HG02642 (cell line): ENCODE data around the gene OR11H12.
"Not testable (repeated sequence)": the region's sequence is repeated elsewhere in the genome, so short reads cannot be mapped to it uniquely, and the experiment has no call there.

Experiments
- ATAC-seq: cut with Tn5 transposase; IDR thresholded peaks from one replicate; pipeline ENCODE4 v1.9.1; 2021; ENCODE audit warnings: mild to moderate bottlenecking; ENCODE audit not compliant: unreplicated experiment, poor library complexity

Gene OR11H12

GRCh38 chr14:18600817-18601216, at the start of gene OR11H12:
TSS of gene OR11H12 (plus strand) at chr14:18601117. CDS start at chr14:18601117, 0 bp downstream.
- ATAC-seq, result not testable (repeated sequence)

GRCh38 chr14:18582908-18583307, 18.0 kb upstream of the OR11H12 start:
- not testable (repeated sequence) for ATAC-seq

DNA sequence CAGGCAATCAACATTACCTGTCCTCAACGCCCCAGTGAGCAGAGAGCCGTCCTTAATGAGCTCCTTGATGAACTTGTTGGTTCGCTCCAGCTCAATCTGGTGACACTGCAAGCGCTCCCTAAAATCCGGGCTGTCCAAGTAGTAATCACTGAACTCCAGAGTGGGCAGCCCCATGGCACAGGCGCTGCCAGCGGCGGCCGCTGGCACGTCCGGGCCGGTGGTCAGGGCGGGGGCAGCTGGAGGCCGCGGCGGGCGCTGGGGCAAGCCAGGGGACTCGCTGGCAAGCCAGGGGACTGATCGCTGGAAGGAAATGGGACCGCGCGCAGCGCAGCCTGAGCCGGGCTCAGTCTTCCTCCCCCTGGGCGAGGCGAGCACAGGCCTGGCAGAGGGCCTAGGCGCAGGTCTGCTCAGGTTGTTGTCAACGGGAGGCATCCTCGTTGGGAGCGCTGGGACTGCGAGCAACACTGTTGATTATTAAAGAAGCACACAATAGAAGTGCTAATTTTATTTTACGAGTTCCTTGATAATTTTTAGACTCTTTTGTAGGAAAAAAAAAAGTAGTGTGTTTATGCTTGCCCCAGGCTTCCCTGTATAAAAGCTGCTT, 25.8 kb downstream of the OR11H12 start:
- ATAC-seq, result not testable (repeated sequence)

- not testable (repeated sequence) for ATAC-seq
Observed at GRCh38 chr14:18636066-18636465, 35.1 kb downstream of the OR11H12 start.

- ATAC-seq, result not testable (repeated sequence)
Observed at GRCh38 chr14:18638032-18638431, 37.1 kb downstream of the OR11H12 start.

DNA sequence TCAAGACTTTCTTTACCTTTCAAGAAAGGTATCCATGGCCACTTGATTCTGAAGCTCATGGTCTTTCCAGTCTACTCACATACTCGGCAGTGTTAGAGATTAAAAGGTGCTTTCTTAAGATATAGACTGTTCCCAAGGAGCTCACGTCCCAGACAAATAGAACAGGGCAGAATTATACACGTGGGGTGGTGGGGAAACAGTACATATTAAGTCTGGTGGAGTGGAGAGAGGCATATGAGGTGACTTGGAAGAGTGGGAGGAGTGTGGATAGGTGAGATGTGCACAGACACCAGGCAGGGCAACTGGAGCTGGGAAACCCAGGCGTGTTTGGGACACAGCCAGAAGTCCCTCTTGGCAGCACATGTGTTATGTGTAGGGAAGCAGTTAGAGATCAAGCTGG, 37.9 kb downstream of the OR11H12 start:
- ATAC-seq, result not testable (repeated sequence)

GRCh38 chr14:18646075-18646730, 45.3 kb downstream of the OR11H12 start:
- ATAC-seq, result not testable (repeated sequence)
